Stimulated activated CD8-positive, alpha-beta memory T cell treated with anti-CD3 and anti-CD28 coated beads, Interleukin-12 subunit alpha, Interleukin-12 subunit beta, amount 100 ng/mL, for 1 hour (primary cell): ENCODE results near the gene GRAMD4.

Source experiments
- DNase-seq: peaks from one replicate; pipeline ENCODE4 v3.0.0-alpha.2; 2020; ENCODE audit warnings: low read depth

The GRAMD4 gene

DNA sequence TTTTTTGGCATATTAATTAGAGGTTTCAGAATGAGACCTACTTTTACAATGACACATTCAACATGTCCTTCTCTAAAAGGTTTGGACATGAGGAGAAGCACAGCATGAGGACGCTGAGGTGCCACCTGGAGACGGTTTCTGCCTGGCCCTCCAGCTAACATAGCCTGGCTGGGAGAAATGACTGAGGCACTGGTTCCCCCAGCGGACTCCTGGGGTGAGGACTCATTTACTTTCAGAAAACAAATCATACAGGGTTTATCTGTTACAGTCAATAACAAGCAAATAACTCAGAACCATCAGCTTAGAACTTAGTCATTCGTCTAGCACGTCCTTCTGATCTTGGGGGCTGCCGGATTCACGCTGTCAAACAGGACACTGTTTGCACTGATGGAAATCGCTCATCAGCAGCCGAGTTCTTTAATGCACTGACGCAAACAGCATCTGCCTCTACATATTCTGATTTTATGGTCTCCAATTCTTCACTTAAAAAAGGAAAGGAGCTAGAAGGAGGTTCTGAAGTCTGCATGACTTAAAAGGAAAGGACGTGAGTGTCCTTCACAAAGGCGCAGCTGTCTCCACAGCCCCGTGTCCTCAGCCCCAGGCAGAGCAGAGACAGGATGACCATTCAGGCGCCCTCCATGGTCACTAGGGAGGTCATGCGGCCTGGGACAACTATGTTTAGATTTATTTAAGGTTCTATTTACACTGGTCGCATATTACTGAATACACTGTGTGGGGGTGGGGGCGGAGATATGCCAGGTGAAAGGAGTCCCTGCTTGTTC lies 73.6 kb downstream of the GRAMD4 start:
- DNase-seq, result no peak

DNA sequence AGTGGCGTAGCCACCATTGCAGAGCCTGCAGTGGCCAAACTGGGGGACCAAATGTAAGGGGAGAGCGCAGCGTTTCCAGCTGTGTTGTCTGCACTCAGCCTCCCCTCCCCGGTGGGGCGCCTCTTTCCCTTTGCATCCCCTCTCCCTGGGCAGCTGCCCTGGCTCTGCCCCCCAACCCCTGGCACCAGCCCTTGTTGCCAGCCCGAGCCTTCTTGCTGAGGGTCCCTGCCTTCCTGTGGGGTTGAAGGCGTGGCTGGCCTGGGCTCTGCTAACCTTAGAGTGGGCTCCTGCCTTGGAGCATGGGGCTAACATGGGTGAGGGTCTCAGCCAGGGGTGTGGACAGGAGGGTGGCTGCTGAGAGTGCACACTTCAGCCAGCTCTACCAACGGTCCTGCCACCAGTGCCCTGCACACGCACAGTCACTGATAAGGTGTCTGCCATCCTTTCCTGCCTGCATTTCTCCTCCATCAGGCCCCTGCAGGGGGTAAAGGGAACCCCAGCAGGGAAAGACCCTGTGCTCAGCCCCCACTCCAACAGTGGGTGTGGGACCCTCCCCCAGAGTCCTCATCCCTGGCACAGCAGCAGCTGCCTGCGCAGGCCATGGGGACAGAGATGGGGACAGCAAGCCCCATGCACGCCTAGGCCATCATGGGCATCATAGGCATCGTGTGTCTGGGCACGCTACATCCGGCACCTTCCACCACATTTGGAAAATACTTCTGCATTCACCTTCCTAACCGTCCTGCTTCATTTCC lies 74.4 kb downstream of the GRAMD4 start:
- DNase-seq, result no peak

DNA sequence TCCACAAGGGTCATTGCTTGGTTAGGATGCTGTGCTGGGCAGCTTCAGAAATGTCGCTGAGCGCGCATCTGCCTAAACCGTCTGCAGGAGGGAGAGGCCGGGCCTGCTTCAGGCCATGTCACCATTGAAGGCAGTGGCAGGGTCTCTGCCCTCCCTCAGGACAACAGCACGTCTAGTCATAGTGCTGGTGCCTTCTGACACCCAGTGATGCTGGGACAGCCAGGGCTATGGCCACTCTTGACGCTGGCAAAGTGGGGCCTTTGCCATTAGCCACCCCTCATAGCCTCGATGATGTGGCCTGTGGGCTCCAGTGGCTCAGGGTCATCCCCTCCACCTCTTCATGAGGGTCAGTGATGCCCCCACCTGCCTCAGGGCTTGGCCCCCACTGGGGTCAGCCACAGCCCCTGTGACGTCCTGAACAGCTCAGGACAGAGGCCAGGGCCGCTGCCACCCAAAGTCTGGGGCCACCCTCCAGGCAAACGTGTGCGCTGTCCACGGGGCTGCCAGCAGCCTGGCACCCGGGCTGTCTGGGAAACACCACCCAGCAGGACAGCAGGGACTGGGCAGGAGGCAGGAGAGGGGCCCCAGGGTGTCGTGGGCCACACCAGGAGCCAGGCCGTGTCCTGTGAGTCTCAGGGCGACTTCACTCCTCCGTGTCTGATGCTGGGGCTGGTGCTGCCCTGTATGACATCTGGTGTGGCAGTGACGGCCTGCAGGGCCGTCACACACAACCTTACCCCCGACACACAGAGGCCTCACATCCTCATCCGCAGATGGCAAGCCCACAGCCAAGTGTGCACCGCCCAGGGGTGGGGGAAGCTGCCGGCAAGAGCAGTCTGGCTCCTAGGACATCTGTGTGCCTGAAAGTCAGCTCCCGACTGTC lies 75.4 kb downstream of the GRAMD4 start:
- DNase-seq, result no peak

DNA sequence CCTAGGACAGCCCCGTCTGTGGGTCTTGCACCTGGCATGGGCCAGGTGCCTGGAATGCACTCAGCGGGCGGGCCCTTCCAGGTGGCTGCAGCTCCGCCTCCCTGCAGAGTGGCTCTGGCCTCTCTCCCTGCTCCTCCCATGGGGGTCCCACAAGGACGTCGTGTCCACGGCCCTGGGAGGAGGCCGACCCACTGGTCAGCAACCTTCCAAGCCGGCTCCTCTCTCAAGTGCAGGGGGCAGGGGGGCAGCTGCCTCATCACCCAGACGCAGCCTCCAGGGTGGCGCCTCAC lies 76.0 kb downstream of the GRAMD4 start:
- no peak for DNase-seq

DNA sequence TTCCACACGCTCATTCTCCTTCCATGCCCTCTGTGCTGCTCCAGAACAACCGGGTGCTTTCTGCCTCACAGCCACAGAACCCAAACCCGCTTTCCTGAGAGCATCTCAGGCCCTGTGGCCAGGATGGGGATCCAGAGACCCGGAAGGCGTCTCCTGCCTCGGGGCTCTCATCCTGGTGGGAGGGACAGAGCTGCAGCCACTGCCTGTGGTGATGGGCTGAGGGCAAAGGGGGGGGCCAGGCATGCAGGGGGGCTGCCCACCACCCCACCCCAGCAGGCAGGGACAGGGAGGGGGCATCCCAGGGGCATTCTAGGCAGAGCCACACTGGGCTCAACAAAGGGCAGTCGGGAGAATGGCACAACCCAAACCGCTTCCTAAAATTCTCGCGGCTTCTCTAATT lies 76.4 kb downstream of the GRAMD4 start:
- no peak for DNase-seq

DNA sequence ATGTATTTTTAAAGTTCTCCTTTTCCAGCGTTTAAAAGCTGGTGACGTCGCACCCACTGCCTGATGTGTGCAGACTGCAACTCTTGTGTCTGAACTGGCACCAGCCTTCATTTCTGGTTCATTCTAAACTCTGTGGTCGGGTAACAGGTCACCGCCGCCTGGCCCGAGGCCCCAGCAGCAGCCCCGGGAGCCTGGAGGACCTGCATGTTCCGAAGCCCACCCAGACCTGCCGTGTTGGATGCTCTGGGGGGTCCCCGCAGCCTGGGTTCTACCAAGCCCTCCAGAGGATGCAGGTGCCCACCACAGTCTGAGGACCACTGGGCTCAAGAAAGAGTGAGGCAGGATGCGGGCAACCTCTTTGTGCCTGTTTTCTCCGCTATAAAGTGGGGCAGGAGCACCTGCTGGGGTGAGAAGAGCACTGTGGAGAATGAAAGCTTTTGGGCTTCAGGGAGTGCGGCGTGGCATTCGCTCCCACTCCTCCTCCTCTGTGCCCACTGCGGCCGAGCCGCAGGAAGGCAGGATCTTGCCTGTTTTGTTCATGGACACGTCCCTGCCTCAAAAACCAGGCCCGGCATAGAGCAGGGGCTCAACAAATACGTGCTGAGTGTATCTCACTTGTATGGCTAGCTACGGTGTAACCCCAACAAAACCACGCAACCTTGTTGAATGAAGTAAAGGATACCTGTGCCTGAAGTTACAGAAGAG lies 77.8 kb downstream of the GRAMD4 start:
- DNase-seq, result no peak

DNA sequence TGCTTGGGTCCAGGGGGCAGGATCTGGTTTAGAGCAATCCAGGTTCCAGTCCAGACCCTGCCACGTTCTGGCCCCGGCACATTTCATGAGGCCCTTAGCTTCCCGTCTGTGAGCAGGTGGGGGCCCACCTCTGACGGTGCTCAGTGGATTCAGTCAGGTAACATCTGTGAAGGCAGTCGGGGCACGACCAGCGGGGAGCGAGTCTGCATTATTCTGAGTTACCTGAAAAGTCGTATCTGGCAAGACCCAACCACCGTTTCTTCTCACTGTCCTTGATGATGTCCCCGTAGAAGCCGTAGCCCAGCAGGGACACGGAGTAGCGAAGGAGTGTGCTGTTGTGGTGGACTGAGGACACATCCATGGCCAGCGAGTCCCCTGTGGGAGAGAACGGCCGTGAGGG lies 78.9 kb downstream of the GRAMD4 start:
- DNase-seq, result no peak

DNA sequence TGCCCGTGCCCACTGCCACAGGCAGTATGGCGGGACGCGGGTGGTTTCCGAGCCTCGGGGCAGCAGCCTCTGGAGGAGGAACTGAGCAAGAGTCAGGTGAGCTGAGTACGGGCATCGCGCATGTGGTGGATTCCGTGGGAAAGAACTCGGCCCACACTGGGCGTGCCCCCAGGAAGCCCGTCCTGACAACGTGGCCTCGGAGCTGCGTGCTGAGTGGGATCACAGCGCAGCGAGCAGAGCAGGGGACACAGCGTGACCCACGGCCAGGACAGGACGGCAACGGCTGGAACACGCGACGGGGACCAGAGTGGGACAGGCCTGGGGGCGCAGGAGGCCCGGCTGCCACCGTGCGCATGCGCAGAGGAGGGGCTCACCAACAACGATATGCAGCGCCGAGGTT lies 81.1 kb downstream of the GRAMD4 start:
- DNase-seq, result no peak

DNA sequence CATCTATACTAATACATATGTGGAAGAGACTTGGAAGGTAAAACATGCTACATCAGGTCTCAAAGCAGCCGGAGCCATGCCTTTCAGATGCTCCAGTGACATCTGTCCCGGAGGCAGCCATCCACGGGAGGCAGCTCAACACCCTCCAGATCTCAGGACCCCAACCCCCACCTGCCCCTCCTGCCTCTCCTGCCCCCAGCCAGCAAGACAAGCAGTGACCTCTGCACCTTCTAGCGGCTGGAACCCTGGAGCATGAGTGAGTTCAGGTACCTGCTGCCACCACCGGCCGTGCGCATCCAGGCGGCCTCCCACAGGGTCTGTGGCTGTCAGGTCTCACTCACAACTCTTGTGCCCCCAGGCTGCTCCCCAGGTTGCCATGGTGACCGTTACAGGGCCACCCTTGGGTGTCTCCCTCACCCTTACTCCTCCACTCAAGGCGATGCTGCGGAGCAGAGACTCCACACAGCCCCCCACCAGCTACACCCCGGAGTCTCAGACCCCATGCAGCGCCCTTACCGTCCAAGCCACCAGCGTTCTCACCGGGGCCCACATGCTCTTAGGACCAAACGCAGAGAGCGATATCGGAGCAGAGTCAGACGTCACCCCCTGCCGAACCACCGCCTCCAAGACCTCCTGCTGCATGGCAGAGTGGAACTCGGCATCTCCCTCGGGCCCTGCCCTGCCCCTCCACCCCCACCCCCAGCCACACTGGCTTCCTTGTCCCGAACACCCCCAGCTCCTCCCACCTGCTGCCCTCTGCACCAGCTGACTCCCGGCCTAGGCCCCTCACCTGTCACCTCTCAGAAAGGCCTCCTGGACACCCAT lies 83.2 kb downstream of the GRAMD4 start:
- DNase-seq, result no peak

DNA sequence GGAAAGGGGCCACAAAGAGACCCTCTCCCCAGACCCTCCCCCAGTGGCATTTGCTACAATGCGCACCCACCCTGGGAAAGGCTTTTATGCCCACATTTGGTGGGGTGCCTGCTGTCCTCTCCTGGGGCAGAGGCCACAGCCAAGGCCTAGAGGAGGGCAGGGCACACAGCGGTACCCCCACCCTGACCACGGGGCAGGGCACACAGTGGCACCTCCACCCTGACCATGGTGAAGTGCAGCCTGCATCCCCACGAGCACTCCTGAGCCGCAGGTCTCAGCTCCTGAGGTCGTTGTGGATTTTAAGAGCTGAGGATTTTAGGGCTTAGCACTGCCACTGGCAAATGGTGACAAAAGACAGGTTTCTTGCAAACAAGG lies 83.8 kb downstream of the GRAMD4 start:
- DNase-seq, result no peak

DNA sequence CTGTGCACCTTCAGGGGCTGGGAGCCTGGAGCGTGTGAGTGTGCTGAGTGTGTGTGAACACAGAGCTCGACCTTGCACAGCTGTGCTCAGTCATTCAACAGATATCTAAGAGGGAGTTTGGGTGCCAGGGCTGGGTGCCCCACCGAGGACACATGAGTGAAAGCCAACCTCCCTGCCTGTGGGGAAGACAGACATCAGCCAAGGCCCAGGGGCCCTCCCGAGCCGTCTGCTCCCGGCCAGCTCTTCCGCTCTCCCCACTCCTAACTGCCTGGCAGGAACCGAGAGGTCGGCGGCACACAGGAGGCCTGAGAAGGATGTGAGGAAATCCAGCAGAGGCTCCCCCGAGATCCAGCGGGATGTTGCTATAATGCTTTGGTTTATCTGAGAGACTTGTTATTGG lies 85.9 kb downstream of the GRAMD4 start:
- DNase-seq, result no peak

DNA sequence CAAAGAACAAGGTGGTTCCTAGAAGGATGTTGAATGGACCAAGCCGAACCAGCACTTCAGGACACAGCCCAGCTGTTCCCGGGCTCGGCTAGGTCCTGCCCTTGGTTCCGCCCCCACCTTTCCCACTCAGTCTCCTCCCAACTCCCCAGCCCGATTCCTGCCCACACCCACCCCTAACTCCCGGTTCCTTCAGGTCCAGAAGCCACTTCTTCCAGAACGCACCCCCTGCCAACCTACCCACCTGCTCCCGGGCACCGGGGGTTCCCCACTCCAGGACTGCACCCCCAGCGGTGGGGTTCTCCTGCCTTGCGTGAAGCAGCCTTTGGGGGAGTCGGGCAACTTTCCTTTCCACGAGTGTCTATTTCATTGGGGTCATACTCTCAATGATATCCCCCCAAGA lies 87.1 kb downstream of the GRAMD4 start:
- no peak for DNase-seq

DNA sequence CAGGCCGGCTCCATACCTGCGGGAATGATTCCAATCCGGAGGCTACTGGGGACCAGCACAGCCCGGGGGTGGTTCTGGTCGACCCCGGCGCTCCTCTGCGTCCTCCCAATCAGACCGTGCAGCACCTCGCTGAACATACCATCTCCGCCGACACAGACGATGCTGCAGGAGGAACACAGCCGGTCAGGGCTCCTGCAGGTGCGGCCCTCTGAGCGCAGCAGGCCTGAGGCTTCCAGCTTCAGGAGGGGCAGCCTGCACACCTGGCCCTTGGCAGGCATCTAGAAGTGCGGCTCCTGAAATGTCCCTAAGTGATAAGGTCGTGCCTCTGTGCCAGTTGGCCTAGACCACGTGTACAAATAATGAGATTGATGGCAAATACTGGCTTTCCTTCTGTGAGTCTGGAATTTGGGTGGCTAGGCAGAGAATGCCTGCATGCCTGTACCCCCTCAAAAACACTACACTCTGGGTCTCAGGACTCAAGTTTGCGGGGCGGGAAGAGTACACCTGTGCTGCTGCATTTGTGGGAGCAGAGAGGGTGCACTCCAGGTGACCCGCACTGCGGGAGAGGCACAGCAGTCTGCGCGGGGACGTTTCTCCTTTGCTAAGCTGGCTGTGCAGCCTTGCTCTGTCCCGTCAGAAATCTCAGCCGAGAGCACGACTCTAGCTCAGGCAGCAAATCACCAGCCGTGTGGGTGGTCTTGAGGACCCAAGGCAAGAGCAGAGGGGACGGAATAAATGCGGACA lies 87.8 kb downstream of the GRAMD4 start:
- no peak for DNase-seq

DNA sequence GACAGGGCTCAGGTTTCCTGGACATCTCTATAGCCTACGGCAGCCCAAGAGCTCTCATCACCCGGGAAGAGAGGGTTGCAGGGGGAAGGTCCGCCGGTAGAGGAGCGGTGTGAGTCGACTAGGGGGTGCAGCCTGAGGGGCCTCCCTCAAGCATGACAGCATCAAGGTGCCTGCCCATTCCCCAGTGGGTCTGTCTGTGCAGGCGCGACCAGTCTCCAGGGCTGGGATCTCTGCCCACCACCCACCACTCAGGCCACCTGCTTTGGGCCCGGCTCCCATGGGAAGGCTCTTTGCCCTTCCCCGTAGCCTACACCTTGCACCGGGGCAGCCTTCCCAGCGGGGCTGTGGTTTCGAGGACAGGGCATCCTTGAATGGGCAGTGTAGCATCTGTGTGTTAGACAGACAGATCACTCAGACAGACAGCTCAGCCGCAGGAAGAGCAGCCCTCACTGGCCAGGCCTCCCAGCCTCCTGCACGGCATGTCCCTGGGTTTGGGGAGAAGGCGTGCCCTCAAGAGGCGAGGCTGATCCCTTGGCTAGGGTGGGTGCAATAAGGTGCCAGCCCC lies 88.7 kb downstream of the GRAMD4 start:
- DNase-seq, result no peak

DNA sequence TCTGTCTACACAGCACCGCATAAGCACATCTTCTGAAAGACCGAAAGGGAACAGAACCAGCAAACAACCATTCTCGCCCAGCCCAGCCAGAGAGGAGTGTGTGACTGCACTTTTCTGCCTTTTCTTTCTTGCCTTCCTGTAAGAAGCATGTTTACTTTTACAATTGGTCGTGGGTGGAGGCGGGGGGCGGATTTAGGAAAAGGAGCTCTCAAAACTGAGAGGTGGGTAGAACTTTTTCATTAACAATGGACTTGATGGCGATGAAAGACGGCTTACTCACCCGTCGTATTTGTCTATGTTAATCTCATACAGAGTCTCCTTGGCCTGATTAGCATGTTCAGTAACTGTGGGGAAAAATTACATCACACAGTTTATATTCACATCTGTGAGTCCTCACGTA lies 90.6 kb downstream of the GRAMD4 start:
- DNase-seq, result no peak

DNA sequence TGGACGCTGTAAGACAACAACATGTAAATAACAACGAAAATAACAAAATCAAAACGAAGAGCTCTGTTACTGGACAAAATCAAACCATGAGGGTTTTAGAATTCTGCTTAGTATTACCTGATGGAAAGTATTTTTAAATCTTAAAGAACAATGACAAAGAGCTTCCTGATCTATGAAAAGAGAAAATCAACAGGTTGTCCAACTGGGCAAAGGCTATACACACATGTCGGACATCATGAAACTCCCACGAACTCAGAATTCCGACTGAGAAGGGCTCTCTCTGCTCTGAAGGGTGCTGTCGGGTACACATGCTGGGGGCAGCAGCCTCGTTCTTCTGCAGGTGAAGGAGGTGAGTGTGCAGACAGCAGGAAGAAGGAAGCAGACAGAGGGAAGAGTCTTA lies 92.1 kb downstream of the GRAMD4 start:
- DNase-seq, result no peak

DNA sequence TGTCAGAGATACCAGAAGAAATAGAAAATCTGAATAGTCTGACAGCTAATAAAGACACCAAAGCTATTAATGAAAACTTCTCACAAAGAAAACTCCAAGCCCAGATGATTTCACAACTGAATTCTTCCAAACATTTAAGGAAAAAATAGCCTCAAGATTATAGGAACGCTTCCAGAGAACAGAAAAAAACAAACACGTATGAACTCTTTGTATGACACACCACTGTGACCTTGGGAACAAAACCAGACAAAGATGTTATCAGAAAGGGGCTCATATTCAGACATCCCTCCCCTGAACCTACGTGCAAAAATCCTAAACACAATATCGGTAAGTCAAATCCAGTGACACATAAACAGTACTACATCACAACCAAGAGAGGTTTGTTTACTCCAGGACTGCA lies 94.4 kb downstream of the GRAMD4 start:
- DNase-seq, result no peak

DNA sequence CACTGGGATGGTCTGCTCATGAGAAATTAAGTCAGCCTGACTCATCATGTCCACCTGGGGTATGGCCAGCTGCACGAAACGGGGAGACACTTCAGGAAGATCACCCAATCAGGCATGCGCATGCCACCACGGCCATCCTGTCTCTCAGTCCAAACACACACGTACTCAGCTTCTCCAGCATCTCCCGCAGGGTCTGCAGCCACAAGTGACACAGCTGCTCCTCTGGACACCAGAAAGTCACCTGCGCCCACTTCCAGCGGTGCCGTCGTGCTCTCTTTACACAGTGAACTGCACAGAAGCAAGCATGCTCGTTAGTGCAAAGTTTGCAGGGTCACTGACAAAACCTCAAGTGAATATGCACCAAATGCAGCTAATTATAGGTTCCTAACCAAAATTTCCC lies 99.7 kb downstream of the GRAMD4 start:
- DNase-seq, result no peak

DNA sequence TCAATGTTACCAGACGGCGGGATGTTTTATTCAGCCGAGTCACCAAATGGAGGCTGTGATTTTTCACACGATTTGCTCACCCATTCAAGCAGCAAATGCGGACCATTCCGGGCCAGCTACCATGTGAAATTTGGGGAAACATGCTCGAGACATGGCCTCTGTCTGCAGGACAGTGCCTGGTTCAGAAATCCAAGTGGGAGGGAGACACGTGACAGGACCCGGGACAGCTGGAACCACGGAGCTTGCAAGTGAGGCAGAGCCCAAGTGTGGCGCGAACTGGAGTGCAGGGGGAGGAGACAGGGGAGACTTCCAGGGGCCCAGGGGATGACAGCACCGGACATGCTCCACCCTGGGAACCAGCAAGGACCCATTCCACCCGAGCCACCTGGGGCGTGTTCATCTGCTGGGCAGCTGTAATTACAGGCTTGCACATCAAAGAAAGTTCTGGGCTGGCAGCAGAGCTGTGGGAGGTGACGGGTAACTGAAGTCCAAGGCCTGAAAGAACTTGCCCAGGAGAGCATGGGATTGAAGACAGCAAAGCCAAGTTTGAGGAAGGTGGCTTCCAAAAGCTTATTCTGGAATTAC lies 101.4 kb downstream of the GRAMD4 start:
- DNase-seq, result no peak

DNA sequence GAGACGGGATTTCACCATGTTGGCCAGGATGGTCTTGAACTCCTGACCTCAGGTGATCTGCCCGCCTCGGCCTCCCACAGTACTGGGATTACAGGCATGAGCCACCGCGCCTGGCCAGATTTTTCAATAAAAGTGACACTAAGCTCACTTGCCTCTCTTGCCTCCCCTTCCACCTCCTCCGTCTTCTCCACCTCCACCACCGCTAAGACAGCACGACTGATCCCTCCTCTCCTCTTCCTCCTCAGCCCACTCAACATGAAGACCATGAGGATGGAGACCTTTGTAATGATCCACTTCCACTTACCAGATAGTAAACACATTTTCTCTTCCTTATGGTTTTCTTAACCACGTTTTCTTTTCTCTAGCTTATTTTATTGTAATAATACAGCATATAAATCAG lies 103.7 kb downstream of the GRAMD4 start:
- no peak for DNase-seq
